DMS 273 (cell line): ENCODE results near the gene VRK2.
"Not testable (repeated sequence)": the region's sequence is repeated elsewhere in the genome, so short reads cannot be mapped to it uniquely, and the experiment has no call there.

Experiments used
- DNase-seq: peaks from one replicate; lab custom pipeline; 2025; ENCODE audit not compliant: unreplicated experiment; lab: John Stamatoyannopoulos, UW

Gene VRK2

DNA sequence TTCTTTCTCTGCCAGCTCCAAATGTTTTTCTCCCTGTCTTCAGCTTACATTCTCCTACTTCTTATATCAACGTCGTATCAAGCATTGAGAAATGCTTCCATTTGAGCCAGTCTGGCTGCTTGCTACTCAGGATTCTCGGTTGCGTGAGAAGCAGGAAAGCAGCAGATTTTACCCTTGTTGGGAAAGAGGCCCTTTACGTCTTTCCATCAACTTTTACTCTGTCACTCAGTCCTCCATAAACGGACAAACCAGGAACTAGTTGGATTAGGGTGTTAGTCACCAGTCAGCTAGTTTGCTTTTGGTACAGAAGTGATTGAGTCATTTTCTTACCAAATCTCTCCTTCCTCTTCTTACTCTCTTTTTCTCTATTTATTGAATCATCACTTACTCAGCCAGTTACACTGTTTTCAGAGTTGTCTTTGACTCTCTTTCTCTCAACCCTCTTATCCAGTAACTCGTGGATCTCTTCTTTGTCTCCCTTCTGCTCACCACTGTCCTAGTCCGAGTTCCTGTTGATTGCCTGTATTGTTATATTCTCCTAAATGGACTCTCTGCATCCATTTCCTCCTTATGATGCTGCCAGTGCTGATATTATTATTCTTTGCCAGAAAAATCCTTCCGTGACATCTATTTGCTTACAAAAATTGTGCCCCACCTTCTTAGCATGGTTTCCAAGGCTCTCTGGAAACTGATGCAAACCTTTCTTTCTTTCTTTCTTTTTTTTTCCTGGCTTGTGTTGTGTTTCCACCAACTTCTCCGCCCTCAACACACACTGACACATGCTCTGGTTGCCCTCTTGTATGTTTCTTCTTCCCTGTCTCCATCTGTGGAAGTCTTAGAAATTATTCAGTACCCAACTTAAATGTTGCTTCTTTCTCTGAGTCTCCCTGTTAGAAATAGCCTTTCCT, 61.5 kb downstream of the VRK2 start:
- no peak for DNase-seq

DNA sequence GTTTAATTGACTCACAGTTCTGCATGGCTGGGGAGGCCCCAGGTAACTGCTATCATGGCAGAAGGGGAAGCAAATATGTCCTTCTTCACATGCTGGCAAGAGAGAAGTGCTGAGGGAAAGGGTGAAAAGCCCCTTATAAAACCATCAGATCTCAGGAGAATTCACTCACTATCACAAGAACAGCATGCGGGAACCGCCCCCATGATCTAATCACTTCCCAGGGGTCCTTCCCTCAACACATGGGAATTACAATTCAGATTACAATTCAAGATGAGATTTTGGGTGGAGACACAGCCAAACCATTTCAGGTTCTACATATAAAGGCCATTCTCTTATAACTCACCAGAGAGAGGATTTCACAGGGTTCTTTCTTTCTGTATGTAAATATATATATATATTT, 62.9 kb downstream of the VRK2 start:
- DNase-seq, result no peak

DNA sequence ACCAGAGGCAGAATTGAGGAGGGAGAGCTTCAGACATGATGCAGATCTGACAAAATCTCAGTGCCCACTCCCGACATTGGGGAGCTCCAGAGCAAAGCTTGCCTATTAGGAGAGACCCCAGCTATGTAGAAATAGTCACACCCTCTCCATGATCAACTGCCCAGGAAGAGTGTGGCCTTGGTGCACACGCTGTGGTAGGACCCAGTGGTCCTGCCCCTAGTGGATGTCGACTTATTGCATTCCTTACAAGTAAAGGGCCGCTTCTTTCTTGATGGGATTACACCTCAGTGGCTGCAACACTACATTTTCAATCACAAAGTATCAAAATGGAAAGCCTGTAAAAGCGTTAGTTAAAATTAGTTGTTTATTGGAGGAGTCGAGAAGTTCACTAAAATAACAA, 64.2 kb downstream of the VRK2 start:
- DNase-seq, result peak; percentile 2

DNA sequence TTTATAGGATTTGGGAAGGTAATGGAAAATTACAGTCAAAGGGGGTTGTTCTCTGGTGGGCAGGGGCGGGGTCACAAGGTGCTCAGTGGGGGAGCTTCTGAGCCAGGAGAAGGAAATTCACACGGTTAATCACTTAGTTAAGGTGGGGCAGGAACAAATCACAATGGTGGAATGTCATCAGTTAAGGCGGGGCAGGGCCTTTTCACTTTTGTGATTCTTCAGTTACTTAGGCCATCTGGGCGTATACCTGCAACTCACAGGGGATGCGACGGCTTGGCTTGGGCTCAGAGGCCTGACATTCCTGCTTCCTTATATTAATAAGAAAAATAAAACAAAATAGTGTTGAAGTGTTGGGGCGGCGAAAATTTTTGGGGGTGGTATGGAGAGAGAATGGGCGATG, 67.0 kb downstream of the VRK2 start:
- DNase-seq, result not testable (repeated sequence)

DNA sequence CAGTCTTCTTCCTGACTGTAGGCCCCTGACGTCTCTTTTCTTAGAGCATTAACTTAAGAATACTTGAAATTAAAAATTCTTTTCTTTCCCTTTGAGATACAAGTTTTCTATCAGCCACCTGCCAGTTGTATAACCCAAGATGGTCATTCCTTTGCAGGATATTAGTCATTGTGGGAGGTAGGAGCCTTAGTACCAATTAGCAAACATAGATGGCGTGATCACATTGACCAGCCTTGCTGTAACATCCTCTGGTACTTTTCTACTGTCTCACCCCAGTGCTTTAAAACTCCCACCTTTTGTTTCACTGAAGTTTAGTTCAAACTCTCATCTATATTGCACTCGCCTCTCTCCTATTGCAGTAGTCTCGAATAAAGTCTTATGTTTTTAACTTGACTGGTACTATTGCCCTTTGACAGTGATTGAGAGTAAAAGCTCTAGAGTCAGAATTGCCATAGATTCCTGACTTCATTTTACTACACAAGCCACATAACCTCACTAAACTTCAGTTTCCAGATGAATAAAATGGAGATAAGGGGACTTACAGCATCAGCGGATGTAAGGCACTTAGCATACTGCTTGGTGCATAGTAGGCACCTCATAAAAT, 74.1 kb downstream of the VRK2 start:
- DNase-seq, result no peak

DNA sequence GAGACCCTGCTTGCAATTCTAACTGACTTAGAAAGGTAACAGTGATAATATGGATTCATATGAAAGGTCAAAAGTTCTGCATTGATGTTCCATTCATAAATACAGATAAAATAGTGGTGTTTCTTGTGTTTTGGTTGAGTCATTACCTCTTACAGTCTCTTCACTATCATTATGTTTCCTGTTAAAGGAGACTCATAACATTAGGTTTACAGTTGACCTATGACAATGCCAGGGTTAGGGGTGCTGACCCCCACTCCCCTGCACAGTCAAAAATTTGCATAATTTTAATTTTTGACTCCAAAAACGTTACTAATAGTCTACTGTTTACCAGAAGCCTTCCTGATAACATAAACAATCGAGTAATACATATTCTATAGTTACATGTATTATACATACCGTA, 75.4 kb downstream of the VRK2 start:
- no peak for DNase-seq

DNA sequence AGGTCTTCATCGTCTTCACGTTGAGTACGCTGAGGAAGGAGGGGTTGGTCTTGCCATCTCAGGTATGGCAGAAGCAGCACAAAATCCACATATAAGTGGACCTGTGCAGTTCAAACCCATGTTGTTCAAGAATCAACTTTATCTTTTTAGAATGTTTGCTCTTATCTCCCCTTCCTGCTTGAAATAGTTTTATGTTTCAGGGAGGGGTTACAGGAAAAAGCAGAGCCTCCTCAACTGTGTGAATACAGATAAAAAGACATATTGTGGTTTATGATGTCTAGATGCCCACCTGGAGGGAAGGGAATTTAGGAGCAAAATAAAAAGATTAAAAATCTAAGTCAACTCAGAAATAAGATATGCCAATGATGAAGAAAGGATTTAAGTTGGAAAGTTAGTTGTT, 75.9 kb downstream of the VRK2 start:
- no peak for DNase-seq

DNA sequence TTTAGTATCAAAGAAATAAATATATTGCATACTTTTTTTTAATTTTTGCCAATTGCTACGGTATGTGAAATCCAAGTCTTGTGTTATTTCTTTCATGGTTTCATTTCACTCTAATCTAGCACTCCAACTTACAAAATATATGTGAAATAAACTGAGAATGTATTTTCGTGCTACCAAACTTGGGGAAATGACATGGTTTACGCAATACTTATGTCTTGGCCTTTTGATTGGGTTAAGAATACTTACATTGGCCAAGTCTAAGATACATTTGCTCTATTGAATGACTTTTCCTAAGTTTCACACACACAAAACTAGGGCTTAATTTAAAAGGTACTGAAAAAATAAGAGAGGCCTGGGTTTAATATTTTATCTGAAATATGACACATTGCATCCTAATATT, 80.5 kb downstream of the VRK2 start:
- no peak for DNase-seq

DNA sequence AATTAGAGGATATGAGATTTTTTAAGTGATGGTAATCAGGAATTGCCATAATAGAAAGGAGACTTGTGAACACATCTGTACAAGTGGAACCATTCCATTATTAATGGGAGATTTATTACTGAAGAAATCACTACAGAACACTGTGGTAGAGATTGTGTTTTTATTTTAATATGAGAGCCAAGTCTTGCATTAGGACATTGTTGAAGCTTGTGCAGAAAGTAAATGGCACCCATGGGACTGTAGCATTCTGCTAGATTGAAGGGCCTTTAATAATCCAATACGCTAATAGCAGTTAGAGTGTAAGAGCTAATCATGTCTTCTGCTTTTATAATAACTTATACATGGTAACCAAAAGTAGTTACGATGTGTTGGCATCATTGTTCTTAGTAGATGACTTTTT, 83.6 kb downstream of the VRK2 start:
- DNase-seq, result no peak

DNA sequence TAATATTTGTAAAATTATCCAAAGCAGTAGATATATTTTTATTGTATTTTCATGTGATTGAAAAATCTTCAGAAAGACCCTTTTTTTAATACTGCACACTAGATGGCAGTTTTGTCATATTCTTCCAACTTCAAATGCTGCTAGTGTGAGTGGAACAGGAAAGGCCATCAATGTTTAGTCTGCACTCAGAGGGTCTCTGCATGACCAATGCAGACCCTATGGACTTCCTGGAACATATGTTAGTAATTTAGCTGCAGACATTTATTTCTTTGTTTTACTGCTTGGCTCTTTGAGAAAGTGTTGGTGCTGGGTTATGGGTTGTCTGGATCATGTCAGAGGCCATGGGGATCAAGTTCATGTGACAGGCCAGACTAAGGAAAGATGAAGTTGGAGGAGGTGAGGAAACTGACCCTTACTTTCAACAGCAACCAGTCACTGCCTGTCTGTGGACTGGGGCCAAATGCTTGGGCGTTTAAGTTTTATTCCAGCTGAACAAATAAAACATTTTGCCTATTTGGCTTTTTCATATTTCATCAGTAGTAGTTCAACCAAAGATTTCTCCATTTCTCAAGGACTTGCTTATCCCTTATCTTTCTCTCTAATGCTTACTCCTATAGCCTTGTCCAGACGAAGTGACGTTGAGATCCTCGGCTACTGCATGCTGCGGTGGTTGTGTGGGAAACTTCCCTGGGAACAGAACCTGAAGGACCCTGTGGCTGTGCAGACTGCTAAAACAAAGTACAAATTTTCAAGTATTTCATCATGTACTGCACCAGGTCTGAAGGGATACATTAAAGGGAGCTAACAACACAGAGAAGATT, 84.8 kb downstream of the VRK2 start:
- peak; percentile 11 for DNase-seq

DNA sequence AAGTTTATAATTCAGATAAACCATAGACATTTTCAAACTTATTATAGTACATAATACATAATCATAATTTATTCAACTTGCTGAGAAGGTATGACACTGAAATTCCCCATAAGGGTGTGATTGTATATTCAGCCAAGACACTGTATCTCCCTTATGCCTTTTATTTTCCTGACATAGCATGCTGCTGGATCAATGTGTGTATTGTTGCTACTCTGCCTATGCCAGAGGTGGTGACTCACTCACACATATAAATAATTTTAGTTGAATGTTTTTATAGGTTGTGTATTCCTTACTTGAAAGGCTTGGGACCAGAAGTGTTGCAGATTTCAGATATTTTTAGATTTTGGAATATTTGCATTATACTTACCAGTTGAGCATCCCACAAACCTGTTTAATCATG, 86.8 kb downstream of the VRK2 start:
- no peak for DNase-seq

DNA sequence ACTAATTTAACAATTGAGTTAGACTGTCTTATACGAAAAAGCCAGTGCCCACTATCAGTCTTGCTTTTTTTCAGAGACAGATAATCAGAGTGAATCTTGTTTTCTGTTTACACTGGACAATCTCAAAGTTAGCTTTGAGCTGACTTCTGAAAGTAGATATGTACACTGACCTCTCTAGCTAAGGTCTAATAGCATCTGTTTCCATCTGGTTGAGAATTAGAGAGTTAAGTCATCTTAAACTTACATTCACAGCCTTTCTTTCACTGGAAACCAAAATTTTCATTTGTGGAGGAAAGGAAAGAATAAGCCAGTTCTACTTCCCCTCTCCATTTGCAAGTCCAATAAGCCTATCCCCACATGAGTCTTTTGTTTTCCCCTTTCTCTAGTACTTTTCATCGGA, 89.3 kb downstream of the VRK2 start:
- DNase-seq, result no peak

DNA sequence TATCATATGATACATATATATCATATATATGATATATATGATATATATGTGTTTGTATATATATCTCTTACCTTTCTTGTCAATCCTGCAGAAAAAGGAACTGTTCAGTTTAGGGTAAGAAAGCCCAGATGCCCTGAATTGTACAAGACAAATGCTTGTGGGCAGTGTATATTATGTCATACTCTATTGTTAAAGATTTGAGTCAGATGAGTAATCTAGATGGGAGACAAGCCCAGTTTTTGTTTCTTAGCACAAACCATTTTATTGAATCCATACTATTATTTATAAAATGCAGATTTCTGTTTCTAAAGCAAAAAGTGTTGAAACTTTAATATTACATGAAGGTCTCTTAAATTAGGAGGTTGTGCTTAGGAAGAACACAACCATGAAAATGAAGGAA, 90.6 kb downstream of the VRK2 start:
- no peak for DNase-seq

DNA sequence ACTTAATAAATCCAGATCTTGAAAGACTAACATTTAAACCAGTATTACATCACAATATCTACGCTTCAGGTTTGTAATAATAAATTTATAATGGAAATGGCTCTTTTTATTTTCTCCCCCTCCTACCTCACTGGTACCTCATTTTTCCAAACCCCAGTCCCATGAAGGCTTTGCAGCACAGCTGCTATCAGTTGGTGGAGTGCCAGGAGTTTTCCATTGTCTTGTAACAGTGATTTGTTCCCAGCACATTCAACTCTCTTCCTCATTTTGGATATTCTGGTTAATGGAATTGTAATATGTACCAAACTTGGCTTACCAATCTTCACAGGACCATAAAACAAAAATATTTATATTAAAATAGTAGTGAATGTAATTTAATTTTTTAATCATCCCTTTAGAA, 91.2 kb downstream of the VRK2 start:
- DNase-seq, result peak; percentile 32

DNA sequence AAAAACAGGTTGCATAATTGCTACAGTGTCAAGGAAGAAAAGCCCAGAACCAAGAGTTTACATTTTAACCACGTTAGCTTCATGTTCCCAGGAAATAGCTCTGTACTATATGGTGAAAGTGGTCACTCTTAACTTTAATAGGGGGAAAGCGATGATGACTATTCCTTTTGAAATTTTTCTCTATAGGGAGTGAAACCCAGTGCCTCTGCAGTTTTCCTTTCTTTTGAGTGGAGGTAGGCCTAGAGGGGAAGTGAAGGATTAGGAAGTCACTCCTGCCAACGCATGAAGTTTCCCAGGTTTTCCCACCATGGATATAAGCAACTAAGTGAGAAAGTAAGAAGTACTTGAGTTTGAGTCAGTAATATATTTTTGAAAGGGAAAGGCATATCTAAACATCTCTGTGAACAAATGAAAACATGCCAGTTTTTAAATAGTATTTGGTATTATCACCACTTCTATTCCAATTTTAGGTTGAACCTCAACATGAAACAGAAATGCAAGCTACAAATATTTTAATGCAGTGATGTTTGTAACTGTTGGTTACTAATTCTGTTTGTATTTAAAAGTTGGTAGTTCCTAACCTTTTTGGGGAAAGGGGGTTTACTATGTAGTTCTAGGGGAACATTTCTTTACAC, 91.9 kb downstream of the VRK2 start:
- DNase-seq, result no peak

DNA sequence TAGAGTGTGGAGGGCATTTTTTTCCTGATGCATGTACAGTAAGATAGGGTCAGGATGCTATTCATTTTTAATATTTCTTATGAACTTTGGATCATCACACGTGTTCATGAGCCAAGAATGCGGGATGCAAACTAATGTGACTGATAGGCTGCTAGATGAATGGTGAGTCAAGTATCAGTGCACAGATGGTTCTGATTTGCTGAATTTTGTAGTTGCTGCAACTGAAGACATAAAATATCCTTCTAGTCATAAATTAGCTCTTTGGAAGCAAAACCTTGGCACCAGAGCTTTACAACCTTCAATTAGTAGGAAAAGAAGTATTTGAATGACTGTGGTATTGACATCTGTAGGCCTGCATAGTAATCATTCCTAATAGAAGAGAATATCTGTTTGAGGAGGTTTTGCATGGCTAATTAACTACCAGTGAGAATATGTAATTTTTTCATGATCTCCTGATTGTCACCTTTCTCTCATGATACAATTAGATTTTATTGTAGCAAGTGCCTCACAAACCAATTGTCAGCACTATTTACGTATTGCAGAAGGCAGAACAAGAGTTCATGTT, 94.0 kb downstream of the VRK2 start:
- no peak for DNase-seq

DNA sequence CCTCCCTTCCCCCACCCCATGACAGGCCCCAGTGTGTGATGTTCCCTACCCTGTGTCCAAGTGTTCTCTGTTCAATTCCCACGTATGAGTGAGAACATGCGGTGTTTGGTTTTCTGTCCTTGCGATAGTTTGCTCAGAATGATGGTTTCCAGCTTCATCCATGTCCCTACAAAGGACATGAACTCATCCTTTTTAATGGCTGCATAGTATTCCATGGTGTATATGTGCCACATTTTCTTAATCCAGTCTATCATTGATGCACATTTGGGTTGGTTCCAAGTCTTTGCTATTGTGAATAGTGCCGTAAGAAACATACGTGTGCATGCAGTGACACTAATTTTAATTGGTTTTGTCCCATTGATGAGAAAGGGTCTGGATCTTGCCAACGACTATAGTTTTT, 99.2 kb downstream of the VRK2 start:
- DNase-seq, result not testable (repeated sequence)

DNA sequence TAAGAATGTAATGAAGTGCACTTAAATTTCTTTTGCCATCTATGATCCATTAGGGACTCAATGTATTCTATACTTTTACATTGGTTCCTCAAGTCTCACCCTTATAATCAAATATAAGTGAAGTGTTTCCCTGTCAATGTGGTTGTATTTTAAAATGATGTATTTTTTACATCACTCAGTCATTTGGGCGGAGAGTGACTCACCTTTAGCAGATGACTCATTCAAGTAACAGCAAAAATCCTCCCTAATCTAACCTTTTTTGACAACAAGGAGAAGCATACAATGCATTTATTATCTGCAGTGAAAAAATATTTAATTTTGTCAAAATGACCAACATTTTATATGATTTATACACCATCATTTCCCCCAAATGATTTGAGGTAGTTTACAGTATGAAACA, 100.1 kb downstream of the VRK2 start:
- DNase-seq, result no peak

DNA sequence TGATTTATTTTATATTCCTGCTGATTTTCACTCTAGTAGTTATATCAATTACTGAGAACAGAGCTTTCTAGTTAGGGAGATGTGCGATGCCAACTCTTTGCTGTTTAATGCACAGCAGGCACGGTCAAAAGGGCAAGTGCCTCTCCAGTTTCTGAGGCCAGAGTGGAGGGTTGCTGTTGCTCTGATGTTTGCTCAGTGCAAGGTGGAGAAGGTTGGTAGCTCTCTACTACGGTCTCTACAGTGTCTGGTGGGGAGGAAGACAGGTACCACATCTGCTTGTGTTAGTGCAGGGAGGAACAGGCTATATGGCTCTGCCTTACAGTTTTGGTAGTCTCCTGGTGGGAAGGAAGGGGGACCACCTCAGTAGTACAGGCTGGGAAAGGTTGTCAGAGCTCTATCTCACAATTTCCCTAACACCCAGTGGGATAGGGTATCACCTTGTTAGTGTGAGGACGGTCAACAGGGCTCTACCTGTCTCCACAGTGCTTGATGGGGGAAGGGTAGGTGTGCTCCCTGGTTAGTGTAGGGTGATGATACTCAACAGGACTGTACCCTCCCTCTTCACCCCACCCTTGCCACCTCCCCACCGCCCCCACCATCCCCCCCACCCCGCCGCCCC, 108.7 kb downstream of the VRK2 start:
- no peak for DNase-seq

DNA sequence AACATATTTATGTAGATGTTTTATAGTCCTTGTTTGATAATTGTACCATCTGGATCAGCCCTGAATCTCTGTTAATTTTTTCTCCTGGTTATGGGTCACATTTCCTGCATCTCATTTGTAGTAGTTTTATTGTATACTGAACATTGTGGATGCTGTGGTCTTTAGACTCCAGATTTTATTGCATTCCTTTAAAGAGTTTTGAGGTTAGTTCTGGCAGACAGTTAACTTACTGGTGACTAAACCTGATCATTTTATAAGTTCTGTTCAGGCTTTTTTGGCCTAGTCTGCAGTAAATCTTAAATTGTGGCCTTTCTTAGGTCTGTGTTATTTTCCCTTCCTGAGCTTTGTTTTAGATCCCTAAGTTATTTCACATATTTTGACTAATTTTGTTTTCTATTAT, 110.2 kb downstream of the VRK2 start:
- DNase-seq, result no peak

DNA sequence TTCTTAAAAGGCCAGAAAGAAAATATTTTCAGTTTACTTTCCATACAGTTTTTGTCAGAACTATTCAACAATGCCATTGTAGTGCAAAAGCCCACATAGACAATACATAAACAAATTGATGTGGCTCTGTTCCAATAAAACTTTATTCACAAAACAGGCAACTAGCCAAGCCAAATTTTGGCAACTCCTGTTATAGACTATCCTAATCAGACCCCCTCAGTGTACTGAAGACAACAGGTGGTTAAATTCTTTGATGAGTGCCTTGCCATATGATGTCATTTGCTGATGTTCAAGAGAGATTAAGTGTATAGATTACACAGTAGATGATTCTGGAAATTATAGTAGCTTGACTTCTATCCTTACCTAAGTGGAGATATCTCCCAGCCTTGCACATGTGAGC, 111.1 kb downstream of the VRK2 start:
- peak; percentile 18 for DNase-seq
